Umbilical cord (tissue), 2 donors: ENCODE measurements around the gene WBP1. TPM values are rescaled to one million over a fixed set of nuclear protein-coding genes. Genes with fewer than 3 reads are reported as not detected.
"Not testable (repeated sequence)": the region's sequence is repeated elsewhere in the genome, so short reads cannot be mapped to it uniquely, and the experiment has no call there.

Experiments
- DNase-seq: peaks from one replicate; pipeline ENCODE4 v3.0.0-alpha.2; 2015; ENCODE audit warnings: low spot score
- total RNA-seq: library from RNA; depleted of rRNA; stranded (reverse); fragments of >200 nt; gene quantifications from one replicate; pipeline ENCODE4 v1.2.3, GENCODE V29; 2014; ENCODE audit warnings: low replicate concordance; ENCODE audit not compliant: insufficient read depth

Gene WBP1
- total RNA-seq, 1 donor from 2014 or later: 29.4 TPM

- no peak for DNase-seq
These were observed 23.9 kb downstream of the WBP1 start for GRCh38 chr2:74481961-74482800.

GRCh38 chr2:74482801-74483674, 24.8 kb downstream of the WBP1 start, which contains the start of the genes CCDC142 and TTC31:
CCDC142 (minus strand) TSS chr2:74482998; CDS start chr2:74482837, 161 bp downstream.
TTC31 (plus strand) TSS chr2:74483081; CDS start chr2:74483096, 15 bp downstream.
- DNase-seq: peak; percentile 99

- not testable (repeated sequence) for DNase-seq
These were observed 25.5 kb downstream of the WBP1 start for GRCh38 chr2:74483675-74484164.

- no peak for DNase-seq
These were observed 27.9 kb downstream of the WBP1 start for GRCh38 chr2:74486141-74486540.

- DNase-seq: no peak
These were observed 30.6 kb downstream of the WBP1 start for GRCh38 chr2:74488643-74489481.

- DNase-seq: no peak
These were observed 31.7 kb downstream of the WBP1 start for GRCh38 chr2:74489906-74490305.

- no peak for DNase-seq
These were observed 33.7 kb downstream of the WBP1 start for GRCh38 chr2:74491648-74492544.

- no peak for DNase-seq
These were observed 35.3 kb downstream of the WBP1 start for GRCh38 chr2:74493546-74493945.

- no peak for DNase-seq
These were observed 37.2 kb downstream of the WBP1 start for GRCh38 chr2:74495440-74495839.

- DNase-seq: no peak
These were observed 38.9 kb downstream of the WBP1 start for GRCh38 chr2:74496997-74497776.

GRCh38 chr2:74497777-74498499, 39.7 kb downstream of the WBP1 start:
- no peak for DNase-seq

GRCh38 chr2:74498500-74499266, 40.4 kb downstream of the WBP1 start:
- DNase-seq: no peak

- peak; percentile 28 for DNase-seq
These were observed 41.2 kb downstream of the WBP1 start, which contains the start of gene LBX2 for GRCh38 chr2:74499267-74499939. LBX2 (minus strand) TSS chr2:74499603; CDS start chr2:74499537, 66 bp downstream.

GRCh38 chr2:74499940-74500577, 41.8 kb downstream of the WBP1 start:
- no peak for DNase-seq

GRCh38 chr2:74500578-74500946, 42.3 kb downstream of the WBP1 start:
- no peak for DNase-seq

GRCh38 chr2:74501335-74502071, 43.3 kb downstream of the WBP1 start:
- DNase-seq: no peak
